HG03139 (cell line): ENCODE data around the gene KDM4D.
A peak's percentile ranks its signal among the peaks of the same experiment; 100 is the strongest.
"Not testable (repeated sequence)": the region's sequence is repeated elsewhere in the genome, so short reads cannot be mapped to it uniquely, and the experiment has no call there.

ENCODE experiments used
- ATAC-seq: cut with Tn5 transposase; IDR thresholded peaks from one replicate; pipeline ENCODE4 v1.9.1; 2021; ENCODE audit not compliant: unreplicated experiment

KDM4D gene

DNA sequence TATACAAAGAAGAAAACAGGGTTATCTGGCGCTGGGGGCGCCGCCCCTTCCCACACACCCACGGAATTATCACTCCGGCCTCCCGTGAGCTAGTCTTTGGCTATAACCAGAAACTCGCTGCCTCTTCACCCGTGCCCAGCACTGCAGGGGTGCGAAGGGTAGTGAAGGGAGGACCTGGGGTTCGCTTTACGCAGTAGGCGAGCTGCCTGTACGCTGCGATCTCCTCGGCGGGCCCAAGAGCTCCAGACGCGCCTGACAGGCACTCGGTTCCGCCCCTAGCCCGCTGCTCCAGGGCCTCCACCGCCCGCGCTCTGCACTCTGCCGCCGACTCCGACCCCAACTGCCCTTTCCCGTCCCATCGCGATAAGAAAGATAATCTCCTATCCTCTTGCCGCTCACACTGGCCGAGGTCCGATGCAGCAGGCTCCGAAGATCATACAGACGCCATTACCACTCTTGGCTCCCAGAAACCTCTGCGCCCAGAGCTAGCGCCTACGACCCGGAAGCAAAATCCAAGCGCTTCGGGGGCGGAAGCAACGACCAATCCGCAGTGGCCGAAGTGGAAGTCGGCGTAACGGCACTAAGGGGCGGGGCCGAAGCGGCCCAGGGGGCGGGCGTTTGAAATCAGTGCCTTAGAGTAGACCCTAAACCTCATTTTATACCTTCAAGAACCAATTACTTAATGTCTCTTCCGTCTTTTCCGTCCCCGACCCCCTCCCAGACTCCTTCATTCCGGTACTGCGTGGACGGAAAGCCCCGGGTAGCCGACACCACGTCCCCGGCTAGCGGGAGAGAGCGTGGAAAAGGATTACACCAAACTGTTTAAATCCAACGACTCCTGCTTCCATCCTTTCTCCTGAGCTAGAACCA is at the start of gene KDM4D, which contains the start of gene CWC15:
TSS of gene KDM4D (plus strand) at position 611 of the 870 bp plus-strand sequence. CDS start 23,664 bp downstream, outside the sequence.
TSS of gene CWC15 (minus strand) at position 458 of the 870 bp plus-strand sequence. CDS start 1,371 bp downstream, outside the sequence.
- ATAC-seq = peak; percentile 100

GRCh38 chr11:94924171-94924572 is 49.3 kb upstream of the KDM4D start:
- no peak for ATAC-seq

GRCh38 chr11:94924612-94925011 is 48.9 kb upstream of the KDM4D start:
- no peak for ATAC-seq

DNA sequence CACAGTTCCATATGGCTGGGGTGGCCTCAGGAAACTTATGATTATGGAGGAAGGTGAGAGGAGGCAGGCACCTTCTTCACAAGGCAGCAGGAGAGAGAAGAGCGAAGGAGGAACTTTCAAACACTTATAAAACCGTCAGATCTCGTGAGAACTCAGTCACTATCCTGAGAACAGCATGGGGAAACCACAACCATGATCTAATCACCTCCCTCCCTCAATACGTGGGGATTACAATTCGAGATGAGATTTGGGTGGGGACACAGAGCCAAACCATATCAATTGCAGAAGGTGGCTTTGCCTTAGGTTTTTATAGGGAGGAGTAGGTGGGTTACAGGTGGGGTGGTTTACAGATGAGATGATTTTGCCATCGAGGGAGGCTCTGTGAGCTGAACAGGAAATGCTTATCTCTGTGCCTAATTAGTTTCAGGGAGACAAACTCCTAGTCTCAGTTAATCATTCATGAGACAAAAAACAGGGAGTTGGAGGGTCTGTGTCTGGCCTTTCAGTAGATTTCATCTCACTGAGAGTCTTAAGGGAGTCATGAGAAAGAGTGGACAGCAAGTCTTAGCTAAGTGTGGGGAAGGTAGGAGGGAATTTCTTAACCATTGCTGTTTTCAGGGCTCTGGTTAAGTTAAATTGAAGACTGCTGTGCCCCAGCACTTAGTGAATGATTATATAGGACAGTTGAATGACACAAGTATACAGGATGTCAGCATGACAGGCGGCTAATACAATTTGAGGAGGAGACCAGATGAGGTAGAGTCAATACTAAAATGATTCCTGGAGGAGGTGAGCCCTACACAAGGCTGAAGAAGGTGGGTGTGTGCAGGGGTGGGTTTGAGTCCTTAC is 47.9 kb upstream of the KDM4D start:
- peak; percentile 70 for ATAC-seq

DNA sequence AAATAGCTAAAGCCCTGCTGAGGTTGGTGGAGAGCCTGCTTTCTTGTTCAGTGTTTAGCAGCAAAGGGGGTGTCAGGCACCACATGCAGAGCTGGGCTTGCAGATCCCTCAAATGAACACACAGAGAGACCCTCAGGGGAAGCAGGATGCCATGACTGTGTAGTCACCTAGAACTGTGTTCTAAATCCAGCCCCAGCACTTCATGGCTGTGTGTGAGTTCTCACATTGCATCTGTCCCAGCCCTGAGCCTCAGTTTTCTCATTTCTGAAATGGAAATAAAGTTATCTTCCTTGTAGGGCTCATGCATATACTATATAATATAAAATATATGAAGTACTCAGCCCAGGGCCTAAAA is 47.3 kb upstream of the KDM4D start:
- ATAC-seq = no peak

DNA sequence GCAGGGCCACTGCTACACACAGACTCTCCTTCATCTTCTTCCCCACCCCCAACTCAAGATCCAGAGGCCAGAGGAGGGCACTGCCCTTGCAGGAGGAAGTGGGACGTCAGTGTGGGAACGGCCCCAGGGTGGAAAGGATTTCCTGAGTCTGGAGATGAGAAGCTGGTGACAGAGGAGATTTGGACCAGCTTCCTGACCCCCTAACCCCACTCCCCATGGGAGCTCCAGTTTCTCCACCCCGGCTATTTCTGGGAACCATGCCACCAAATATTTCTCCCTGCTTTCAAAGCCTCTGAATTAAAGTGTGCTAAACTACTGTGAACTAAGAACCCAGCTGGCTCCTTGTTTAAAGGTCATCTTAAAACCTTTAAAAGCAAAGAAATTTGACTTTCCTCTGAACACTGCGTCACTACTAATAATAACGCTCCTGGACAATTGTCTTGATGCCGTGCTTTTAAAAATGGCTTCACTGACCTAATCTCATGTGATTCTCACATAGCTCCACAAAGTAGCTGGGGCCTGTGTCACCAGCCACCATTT is 46.7 kb upstream of the KDM4D start:
- no peak for ATAC-seq

DNA sequence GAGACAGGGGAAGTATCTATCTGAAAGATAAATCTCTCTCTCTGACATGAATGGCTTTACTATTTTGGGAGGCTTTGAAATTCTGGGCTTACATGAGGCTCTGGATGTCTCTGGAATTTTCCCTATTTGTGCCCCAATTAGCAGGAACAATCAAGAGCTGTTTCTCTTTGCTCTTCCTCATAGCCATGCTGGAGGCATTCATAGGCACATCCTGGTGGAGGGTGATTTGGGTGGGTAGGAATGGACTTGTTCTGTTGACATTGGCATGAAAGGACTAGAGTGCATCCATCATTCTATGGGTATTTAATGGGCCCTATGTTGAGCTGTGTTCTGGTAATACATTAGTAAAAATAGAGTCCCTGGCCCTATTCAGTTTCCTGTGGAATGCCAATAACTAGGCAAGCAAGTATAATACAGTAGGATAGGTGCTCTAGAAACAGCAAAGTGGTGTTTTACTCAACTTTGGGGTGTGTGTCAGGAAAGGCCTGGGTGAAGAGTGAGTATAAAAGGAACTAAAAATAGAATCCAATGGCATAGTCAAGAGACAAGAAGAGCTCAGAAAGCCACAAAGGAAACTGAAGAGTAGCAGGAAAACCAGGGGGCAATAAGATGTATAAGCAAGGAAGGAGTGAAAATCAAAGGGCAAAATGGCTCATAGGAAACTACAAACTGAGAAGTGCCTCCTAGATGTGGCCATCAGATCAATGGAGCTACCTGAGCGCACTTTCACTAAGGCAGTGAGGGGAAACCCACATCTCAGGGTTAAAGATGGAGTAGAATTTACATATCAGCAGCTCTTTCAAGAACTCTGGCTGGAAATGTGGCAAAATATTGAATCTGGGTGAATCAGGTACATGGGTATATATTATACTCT is 45.2 kb upstream of the KDM4D start:
- ATAC-seq = no peak

DNA sequence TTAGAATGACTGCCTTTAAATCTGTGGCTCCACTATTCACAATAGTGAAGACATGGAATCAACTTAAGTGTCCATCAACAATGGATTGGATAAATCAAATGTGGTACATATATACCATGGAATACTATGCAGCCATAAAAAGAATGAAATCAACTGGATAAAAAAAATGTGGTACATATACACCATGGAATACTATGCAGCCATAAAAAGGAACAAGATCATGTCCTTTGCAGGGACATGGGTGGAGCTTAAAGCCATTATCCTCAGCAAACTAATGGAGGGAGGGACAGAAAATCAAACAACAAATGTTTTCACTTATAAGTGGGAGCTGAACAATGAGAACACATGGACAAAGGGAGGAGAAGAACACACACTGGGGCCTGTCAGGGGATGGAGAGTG is 41.4 kb upstream of the KDM4D start:
- ATAC-seq = not testable (repeated sequence)

DNA sequence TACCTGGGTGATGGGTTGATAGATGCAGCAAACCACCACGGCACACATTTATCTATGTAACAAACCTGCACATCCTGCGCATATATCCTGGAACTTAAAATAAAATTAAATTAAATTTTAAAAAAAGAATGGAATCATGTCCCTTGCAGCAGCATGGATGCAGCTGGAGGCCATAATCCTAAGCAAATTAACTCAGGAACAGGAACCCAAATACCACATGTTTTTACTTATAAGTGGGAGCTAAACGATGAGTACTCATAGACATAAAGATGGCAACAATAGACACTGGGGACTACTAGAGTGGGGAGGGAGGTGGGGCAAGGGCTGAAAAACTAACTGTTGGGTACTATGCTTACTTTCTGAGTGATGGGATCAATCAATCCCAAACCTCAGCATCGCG is 41.0 kb upstream of the KDM4D start:
- ATAC-seq = no peak

- ATAC-seq = no peak
These were observed 40.0 kb upstream of the KDM4D start for GRCh38 chr11:94933223-94934130.

- ATAC-seq = no peak
These were observed 39.1 kb upstream of the KDM4D start for GRCh38 chr11:94934362-94934761.

DNA sequence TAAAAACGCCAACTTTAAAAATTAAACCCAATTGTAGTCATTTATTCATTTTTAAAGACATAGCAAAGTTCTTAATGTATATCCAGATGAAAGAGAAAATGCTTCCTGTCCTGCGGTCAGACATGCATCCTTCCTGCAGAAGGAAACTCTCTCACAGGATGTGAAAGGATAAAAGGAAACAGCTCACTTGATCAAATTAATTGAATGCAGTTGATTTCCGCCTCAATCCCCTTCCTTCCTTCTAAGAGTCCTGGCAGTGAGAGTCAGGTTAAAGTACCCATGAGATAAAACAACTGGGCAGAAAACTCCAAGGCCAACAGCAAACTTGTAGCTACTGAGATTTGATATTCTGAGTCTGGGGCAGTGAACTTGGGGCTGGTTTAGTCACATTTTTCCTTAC is 38.7 kb upstream of the KDM4D start:
- no peak for ATAC-seq

DNA sequence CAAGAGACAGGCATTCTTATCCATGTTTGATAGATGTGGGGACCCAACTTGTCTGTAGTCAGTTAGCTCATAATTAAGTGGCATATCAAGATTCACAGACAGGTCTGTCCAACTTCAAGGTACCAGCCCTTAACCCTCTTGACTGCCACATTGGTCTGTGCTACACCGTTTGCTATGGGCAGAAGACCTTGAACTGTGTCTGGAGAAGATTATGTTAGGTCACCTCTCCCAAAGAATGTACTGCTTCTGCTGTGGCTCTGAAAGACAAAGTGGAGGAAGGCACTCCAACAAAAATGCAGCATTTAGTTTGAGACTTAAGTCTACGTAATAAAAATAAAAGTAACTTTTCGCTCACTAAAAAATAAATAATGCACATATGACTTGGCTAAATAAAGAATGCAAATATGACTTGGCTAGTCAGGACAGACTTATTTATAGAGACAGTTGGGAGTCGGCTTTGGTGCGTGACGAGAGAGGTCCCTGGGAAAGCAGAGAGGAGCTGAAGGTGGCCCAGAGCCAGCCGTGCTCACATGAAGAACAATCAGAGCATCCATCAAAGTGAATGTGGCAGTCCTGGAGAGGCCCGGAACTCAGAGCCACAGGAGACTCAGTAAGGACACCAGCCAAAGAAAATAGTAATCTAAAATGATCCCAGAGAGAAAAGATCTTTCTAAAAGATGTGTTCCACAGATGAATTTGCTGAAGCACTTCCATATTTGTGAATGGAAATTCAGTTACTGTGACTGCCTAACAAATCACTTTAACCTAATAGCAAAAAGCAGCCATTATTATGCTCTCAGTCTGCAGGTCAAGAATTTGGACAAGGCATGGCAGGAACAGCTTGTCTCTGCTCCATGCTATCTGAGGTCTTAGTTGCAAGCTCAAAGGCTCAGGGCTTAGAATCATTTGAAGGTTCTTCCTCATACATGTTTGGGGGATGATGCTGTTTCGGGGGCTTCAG is 35.1 kb upstream of the KDM4D start:
- ATAC-seq = no peak

- no peak for ATAC-seq
These were observed 34.2 kb upstream of the KDM4D start for GRCh38 chr11:94939346-94939745.

DNA sequence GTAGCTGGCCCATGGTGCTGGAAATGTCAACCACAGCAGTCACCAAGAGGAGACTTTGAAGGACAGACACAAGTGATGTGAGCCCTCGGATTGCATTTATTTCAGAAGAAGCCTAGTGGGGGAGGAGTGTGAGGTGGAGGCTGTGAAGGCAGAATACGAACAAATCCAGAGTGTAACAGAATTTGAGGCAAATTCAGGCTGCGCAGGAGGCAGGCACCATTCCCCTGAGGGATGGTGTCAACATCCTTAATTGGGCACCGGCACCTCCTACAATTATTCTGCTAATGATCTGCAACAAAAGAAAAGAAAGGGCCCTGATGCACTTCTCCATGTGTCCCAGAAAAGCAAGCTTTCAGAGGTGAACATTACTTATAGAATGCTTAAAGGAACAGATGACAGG is 32.4 kb upstream of the KDM4D start:
- no peak for ATAC-seq

GRCh38 chr11:94946812-94947211 is 26.7 kb upstream of the KDM4D start:
- no peak for ATAC-seq

- ATAC-seq = no peak
These were observed 25.4 kb upstream of the KDM4D start for GRCh38 chr11:94948070-94948617.

DNA sequence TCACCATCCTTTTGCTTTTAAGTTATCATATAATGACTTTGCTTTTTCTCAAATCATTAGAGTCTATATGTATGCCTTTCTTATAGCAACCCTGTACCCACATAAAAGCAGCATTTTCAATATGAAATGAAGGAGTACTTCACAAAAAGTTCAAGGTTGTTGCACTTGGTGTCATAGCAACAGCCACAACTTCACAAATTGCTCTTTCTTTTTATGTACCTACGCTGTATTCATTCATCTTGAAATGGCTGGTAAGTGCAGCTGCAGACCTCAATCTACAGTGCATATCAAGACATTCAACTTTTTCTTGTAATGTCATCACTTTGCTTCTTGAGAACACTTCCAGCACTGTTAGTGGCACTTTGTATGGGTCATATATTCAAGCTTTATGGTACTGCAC is 18.8 kb upstream of the KDM4D start:
- ATAC-seq = no peak
